Neural cell (in vitro differentiated cells): Measurements from ENCODE around the gene CD40. TPM values are rescaled to one million over a fixed set of nuclear protein-coding genes. Genes with fewer than 3 reads are reported as not detected.

Experiments used
- H2AFZ ChIP-seq: fragments of 200-600, 300-800 bp; sonication (generic), shearing (Covaris generic); 2 replicates; pipeline ENCODE4 v1.6.0; 2014; ENCODE audit warnings: low read depth, mild to moderate bottlenecking, antibody characterized with exemption, low read length, moderate library complexity
- H3F3A ChIP-seq: fragments of 200-600 bp; shearing (Covaris generic); 2 replicates; pipeline ENCODE4 v1.6.1; 2016; ENCODE audit warnings: mild to moderate bottlenecking, moderate library complexity, mixed read lengths, antibody characterized with exemption, low read length; ENCODE audit not compliant: insufficient read depth, poor library complexity, severe bottlenecking
- H3K27ac ChIP-seq: fragments of 200-600, 300-800 bp; sonication (generic), shearing (Covaris generic); 2 replicates; pipeline ENCODE4 v1.5.1; 2014; ENCODE audit warnings: mild to moderate bottlenecking, low read length, moderate library complexity
- H3K27me3 ChIP-seq: fragments of 300-800, 200-600 bp; sonication (generic), shearing (Covaris generic); 2 replicates; pipeline ENCODE4 v1.6.0; 2014; ENCODE audit warnings: mild to moderate bottlenecking, low read depth, low read length, moderate library complexity; ENCODE audit not compliant: insufficient read depth
- H3K36me3 ChIP-seq: fragments of 300-800, 200-600 bp; sonication (generic), shearing (Covaris generic); 2 replicates; pipeline ENCODE4 v1.5.1; 2014; ENCODE audit warnings: mild to moderate bottlenecking, antibody characterized with exemption, low read length, moderate library complexity; ENCODE audit not compliant: insufficient read depth
- H3K4me2 ChIP-seq: fragments of 300-800, 200-600 bp; sonication (generic), shearing (Covaris generic); 2 replicates; pipeline ENCODE4 v1.6.0; 2014; ENCODE audit warnings: mild to moderate bottlenecking, low read length
- H3K4me3 ChIP-seq: fragments of 300-800, 200-600 bp; sonication (generic), shearing (Covaris generic); 2 replicates; pipeline ENCODE4 v1.5.1; 2014; ENCODE audit warnings: mild to moderate bottlenecking, low read length, moderate library complexity
- H3K79me2 ChIP-seq: fragments of 200-600 bp; shearing (Covaris generic); replicated peaks from 2 replicates; pipeline ENCODE4 v1.6.0; 2014; ENCODE audit warnings: mild to moderate bottlenecking, low read length, moderate library complexity; ENCODE audit not compliant: insufficient read depth
- H3K9ac ChIP-seq: fragments of 300-800, 200-600 bp; sonication (generic), shearing (Covaris generic); 2 replicates; pipeline ENCODE4 v1.6.1; 2016; ENCODE audit warnings: mild to moderate bottlenecking, low read length, mixed read lengths
- H3K9me2 ChIP-seq: fragments of 200-600 bp; shearing (Covaris generic); 2 replicates; pipeline ENCODE4 v1.6.1; 2016; ENCODE audit warnings: mild to moderate bottlenecking, low read length, mixed read lengths; ENCODE audit not compliant: insufficient read depth
- H3K9me3 ChIP-seq: fragments of 200-600, 300-800 bp; sonication (generic), shearing (Covaris generic); 2 replicates; pipeline ENCODE4 v1.6.1; 2016; ENCODE audit warnings: mild to moderate bottlenecking, mixed run types, low read length, moderate library complexity, mixed read lengths
- H4K20me1 ChIP-seq: fragments of 200-600 bp; shearing (Covaris generic); 2 replicates; pipeline ENCODE4 v1.6.1; 2016; ENCODE audit warnings: mild to moderate bottlenecking, mixed run types; ENCODE audit not compliant: insufficient read depth
- EP300 ChIP-seq: fragments of 450-650 bp; conservative IDR thresholded peaks from 2 replicates; pipeline ENCODE4 v1.6.1; 2014; ENCODE audit warnings: antibody characterized with exemption, mild to moderate bottlenecking, moderate library complexity; ENCODE audit not compliant: poor library complexity, severe bottlenecking
- EZH2 ChIP-seq: fragments of 200-600, 300-800 bp; shearing (Covaris generic), sonication (generic); IDR thresholded peaks from 2 replicates; pipeline ENCODE4 v1.6.1; 2014; ENCODE audit warnings: antibody characterized with exemption, low read length, borderline replicate concordance, mild to moderate bottlenecking; ENCODE audit not compliant: insufficient read depth, poor library complexity, severe bottlenecking
- MXI1 ChIP-seq: fragments of 450-650 bp; conservative IDR thresholded peaks from 2 replicates; pipeline ENCODE4 v1.6.1; 2014; ENCODE audit warnings: antibody characterized with exemption, mild to moderate bottlenecking; ENCODE audit not compliant: poor library complexity, severe bottlenecking
- POLR2AphosphoS5 ChIP-seq: IDR thresholded peaks from 2 replicates; pipeline ENCODE4 v1.6.1; 2012
- RAD21 ChIP-seq: fragments of 450-650 bp; conservative IDR thresholded peaks from 2 replicates; pipeline ENCODE4 v1.6.1; 2014; ENCODE audit warnings: antibody characterized with exemption, mild to moderate bottlenecking, moderate library complexity
- SMC3 ChIP-seq: fragments of 450-650 bp; conservative IDR thresholded peaks from 2 replicates; pipeline ENCODE4 v1.6.1; 2014; ENCODE audit warnings: antibody characterized with exemption, mild to moderate bottlenecking, moderate library complexity; ENCODE audit not compliant: poor library complexity
- TAF1 ChIP-seq: IDR thresholded peaks from 2 replicates; pipeline ENCODE4 v1.6.1; 2012; ENCODE audit warnings: low read depth
- polyA plus RNA-seq: library from polyadenylated mRNA; depleted of rRNA; stranded (reverse); fragments of >200 nt; gene quantifications from 2 replicates; pipeline ENCODE4 v1.2.3, GENCODE V29; 2014
- TF ChIP-seq, protein P1 (sequence below): IDR thresholded peaks from 2 replicates; pipeline ENCODE4 v1.6.1; 2012; ENCODE audit warnings: borderline replicate concordance
- TF ChIP-seq, protein P2 (sequence below): fragments of 450-650 bp; IDR thresholded peaks from 2 replicates; pipeline ENCODE4 v1.5.1; 2014; ENCODE audit warnings: antibody characterized with exemption, mild to moderate bottlenecking, moderate library complexity; ENCODE audit not compliant: poor library complexity, severe bottlenecking

The CD40 gene
- polyA plus RNA-seq, 1 donor from 2014 or later, result not detected

DNA sequence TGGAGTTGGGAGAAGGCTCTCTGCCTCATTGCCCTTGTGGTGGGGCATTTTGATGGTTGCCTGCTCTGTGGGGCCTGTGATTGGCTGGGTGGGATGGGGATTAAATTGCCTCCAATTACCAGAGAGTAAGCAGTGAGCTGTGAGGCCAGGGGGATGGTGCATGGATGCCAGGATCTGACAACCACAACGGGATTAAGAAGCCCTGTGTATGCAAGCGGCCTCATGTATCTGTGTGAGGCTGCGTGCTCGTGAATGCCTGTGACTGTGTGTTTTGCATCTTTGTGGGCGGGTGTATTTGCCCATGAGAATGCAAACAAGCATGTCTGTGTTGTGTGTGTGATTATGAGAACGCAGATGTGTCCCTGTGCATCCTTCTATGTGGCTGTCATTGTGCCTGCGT lies 46.1 kb downstream of the CD40 start:
- TF ChIP-seq POLR2AphosphoS5, result no peak
- TF ChIP-seq, protein P1, sequence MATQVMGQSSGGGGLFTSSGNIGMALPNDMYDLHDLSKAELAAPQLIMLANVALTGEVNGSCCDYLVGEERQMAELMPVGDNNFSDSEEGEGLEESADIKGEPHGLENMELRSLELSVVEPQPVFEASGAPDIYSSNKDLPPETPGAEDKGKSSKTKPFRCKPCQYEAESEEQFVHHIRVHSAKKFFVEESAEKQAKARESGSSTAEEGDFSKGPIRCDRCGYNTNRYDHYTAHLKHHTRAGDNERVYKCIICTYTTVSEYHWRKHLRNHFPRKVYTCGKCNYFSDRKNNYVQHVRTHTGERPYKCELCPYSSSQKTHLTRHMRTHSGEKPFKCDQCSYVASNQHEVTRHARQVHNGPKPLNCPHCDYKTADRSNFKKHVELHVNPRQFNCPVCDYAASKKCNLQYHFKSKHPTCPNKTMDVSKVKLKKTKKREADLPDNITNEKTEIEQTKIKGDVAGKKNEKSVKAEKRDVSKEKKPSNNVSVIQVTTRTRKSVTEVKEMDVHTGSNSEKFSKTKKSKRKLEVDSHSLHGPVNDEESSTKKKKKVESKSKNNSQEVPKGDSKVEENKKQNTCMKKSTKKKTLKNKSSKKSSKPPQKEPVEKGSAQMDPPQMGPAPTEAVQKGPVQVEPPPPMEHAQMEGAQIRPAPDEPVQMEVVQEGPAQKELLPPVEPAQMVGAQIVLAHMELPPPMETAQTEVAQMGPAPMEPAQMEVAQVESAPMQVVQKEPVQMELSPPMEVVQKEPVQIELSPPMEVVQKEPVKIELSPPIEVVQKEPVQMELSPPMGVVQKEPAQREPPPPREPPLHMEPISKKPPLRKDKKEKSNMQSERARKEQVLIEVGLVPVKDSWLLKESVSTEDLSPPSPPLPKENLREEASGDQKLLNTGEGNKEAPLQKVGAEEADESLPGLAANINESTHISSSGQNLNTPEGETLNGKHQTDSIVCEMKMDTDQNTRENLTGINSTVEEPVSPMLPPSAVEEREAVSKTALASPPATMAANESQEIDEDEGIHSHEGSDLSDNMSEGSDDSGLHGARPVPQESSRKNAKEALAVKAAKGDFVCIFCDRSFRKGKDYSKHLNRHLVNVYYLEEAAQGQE, result no peak
- no peak for TF ChIP-seq RAD21
- TF ChIP-seq TAF1, result no peak
- TF ChIP-seq EZH2, result no peak
- peak; percentile 19 for TF ChIP-seq SMC3
- Histone ChIP-seq H3K27me3 (no peaks in the 10 kb centered on the region), H3K79me2 (no peaks in the 10 kb centered on the region), H3K27ac (peak overlapping the region; percentile 57), H3K9me2 (no peaks in the 10 kb centered on the region), H4K20me1 (no peaks in the 10 kb centered on the region), H3K4me2 (no peak overlapping the region), H3K4me3 (no peak overlapping the region), H3K9ac (peak overlapping the region; percentile 38), H2AFZ (peak overlapping the region; percentile 23), H3K36me3 (no peaks in the 10 kb centered on the region), H3K9me3 (no peaks in the 10 kb centered on the region), H3F3A (no peaks in the 10 kb centered on the region)

DNA sequence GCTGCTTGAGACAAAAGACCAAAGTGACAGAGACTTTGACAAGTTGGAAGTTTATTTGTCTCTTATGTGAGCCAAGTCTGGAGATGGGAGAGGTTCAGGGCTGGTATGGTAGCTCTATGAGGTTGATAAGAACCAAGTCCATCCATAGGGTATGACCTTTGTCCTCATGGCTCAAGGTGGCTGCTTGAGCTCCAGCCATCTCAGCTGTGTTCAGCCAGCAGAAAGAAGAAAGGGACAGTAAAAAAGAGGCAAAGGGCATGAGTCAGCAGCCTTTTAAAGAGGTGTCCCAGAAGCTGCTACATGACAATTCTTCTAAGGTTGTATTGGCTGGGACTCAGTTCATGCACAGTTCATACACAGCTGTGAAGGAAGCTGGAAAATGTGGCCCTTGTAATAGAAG lies 49.0 kb downstream of the CD40 start:
- no peak overlapping the region for H3K9ac ChIP-seq
- no peak overlapping the region for H3K4me2 ChIP-seq
- H3K4me3 ChIP-seq, result no peak overlapping the region
- H3K9me3 ChIP-seq, result no peaks in the 10 kb centered on the region
- no peaks in the 10 kb centered on the region for H3K36me3 ChIP-seq
- no peak overlapping the region for H3K27ac ChIP-seq
- no peak for TF ChIP-seq EZH2
- no peak for TF ChIP-seq SMC3
- TF ChIP-seq, protein P1, result no peak
- no peak for TF ChIP-seq POLR2AphosphoS5
- TF ChIP-seq RAD21, result no peak
- no peak for TF ChIP-seq TAF1
- TF ChIP-seq EP300, result no peak
- no peak for TF ChIP-seq MXI1
- TF ChIP-seq, protein P2, sequence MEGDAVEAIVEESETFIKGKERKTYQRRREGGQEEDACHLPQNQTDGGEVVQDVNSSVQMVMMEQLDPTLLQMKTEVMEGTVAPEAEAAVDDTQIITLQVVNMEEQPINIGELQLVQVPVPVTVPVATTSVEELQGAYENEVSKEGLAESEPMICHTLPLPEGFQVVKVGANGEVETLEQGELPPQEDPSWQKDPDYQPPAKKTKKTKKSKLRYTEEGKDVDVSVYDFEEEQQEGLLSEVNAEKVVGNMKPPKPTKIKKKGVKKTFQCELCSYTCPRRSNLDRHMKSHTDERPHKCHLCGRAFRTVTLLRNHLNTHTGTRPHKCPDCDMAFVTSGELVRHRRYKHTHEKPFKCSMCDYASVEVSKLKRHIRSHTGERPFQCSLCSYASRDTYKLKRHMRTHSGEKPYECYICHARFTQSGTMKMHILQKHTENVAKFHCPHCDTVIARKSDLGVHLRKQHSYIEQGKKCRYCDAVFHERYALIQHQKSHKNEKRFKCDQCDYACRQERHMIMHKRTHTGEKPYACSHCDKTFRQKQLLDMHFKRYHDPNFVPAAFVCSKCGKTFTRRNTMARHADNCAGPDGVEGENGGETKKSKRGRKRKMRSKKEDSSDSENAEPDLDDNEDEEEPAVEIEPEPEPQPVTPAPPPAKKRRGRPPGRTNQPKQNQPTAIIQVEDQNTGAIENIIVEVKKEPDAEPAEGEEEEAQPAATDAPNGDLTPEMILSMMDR, result no peak
- no peaks in the 10 kb centered on the region for H3K79me2 ChIP-seq
- no peaks in the 10 kb centered on the region for H3F3A ChIP-seq
- no peak overlapping the region for H2AFZ ChIP-seq
- no peaks in the 10 kb centered on the region for H3K27me3 ChIP-seq
- H3K9me2 ChIP-seq, result no peaks in the 10 kb centered on the region
- H4K20me1 ChIP-seq, result no peaks in the 10 kb centered on the region
